GM21390 (cell line): Measurements from ENCODE around the gene ABCC2.
A peak's percentile ranks its signal among the peaks of the same experiment; 100 is the strongest.
"Not testable (repeated sequence)": the region's sequence is repeated elsewhere in the genome, so short reads cannot be mapped to it uniquely, and the experiment has no call there.

Experiments
- ATAC-seq: cut with Tn5 transposase; IDR thresholded peaks from one replicate; pipeline ENCODE4 v1.9.1; 2021; ENCODE audit not compliant: unreplicated experiment

The ABCC2 gene

DNA sequence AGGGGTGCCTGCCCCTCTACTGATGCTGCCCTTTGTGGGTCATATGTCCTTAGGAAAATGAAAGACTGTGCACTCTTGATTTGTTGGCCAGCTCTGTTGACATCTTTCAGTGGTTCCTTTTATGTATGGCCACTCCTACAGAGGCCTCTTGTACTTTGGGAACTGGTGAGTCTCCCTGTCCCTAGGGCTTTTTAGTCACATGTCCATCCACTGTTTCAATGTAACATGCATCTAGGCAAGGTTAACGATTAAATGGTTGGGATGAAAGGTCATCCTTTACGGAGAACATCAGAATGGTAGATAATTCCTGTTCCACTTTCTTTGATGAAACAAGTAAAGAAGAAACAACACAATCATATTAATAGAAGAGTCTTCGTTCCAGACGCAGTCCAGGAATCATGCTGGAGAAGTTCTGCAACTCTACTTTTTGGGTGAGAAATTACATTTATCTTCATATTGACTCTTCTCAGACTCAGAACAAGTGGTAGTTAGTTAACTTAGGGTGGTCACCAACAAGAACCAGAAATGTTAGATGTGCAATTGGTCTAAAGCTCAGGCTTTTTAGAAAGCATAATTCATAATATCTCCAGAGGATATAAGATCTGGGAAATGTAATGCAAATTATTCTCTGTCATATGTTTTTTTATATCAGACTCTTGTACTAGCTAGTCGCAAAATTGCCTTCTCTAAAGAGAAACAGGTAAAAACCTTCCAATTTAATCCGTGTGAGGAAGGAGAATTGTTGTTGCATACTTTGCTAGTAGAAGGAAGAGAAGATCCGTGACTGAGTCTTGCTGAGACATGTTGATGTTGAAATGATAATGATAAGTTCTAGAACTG is at the start of gene ABCC2:
TSS of gene ABCC2 (plus strand) at position 194 of the 840 bp plus-strand sequence. CDS start at position 399, 205 bp downstream.
- ATAC-seq: no peak

DNA sequence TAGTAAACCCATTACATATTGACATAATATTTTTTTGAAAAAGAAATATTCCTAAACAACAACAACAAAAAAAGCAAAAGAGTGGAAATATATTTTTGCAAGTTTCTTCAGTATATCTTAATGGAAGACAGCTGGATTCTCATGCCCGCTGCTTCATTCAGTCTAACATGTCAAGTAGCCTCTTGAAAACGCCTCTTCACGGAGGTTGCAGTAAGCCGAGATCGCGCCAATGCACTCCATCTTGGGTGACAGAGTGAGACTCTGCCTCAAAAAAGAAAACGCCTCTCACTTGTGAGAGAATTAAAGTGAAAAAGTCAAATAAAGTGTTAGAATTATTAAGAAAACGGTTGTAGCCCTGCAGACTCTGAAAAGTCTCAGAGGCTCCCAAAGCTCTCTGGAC is 49.1 kb upstream of the ABCC2 start:
- ATAC-seq: no peak

DNA sequence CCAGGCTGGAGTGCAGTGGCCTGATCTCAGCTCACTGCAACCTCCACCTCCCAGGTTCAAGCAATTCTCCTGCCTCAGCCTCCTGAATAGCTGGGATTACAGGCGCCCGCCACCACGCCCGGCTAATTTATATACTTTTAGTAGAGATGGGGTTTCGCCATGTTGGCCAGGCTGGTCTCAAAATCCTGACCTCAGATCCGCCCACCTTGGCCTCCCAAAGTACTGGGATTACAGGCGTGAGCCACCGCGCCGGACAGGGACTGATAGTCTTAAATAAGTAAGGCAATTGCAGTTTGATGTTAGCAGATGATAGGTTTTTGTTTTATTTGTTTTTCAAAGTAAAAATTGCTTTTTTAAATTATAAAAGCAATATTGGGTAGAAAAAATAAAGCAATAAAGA is 48.3 kb upstream of the ABCC2 start:
- ATAC-seq: not testable (repeated sequence)

DNA sequence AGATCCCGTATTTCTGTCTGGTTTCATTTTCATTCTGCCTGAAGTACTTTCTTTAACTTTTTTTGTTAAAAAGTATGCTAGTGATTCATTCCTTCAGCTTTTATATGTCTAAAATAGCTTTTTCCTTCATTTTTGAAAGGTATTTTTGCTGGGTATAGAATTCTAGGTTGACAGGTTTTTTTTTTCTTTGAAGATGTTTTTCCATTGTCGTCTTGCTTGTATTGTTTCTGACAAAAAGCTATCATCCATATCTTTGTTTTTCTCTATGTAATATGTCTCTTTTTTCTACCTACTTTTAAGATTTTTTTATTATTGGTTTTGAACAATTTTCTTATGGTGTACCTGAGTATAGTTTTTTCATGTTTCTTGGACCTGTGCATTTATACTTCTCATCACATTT is 42.2 kb upstream of the ABCC2 start:
- no peak for ATAC-seq

DNA sequence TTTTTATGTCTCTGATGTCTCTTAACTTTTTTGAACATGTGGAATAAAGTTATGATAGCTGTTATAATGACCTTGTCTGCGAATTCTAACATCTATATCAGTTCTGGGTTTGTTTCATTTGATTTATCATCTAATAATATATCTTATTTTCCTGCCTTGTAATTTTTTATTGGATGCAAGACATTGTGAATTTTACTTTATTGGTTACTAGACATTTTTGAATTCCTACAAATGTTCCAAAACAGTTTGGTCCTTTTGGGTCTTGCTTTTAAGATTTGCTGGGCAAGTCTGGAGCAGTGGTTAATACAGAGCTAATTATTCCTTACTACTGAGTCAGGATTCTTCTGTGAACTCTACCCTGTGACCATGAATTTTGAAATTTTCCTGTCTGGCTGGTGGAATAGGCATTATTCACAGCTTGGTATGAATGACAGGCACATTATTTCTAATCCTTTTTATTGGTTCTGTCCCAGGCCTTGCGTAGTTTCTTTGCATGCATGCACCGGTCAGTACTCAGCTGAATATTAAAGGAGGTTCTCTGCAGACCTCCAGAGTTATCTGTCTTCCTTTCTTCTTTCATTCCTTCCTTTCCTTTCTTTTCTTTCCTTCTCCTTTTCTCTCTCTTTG is 41.4 kb upstream of the ABCC2 start:
- no peak for ATAC-seq

DNA sequence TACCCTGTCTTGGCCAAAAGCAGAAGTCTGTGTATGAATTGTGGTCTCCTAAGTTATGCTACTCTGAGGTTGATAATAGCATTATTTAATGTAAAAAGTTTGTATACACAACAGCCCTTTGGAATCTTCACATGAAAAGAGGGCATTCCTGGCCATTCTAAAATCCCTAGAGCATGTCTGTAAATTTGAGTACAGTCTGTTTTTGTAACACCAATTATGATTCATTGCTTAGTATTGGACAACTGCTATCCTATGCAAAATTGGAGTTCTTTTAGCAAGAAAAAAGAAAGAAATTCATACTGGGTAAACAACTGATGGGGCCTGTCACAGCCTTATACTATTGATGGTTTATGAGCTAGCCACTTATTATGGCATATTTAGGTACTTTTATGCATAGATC is 40.2 kb upstream of the ABCC2 start:
- ATAC-seq: no peak

DNA sequence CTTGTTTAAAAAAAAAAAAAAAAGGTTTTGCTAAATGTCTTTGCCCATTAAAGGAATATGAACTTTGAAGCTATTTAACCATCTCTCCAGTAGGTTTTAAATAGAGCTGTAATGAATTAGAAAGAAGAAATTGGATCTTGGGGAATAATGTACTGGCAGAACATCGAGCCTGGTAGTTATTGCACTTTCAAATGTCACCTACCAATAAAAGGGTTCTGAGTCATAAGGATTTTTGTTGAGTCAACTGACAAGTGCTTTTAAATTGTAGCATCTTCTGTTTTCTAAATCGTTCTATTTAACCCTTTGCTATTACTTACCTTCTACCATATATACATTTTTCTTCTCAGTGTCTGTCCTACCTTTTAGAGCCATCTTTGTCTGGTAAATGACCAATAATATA is 39.7 kb upstream of the ABCC2 start:
- ATAC-seq: no peak

DNA sequence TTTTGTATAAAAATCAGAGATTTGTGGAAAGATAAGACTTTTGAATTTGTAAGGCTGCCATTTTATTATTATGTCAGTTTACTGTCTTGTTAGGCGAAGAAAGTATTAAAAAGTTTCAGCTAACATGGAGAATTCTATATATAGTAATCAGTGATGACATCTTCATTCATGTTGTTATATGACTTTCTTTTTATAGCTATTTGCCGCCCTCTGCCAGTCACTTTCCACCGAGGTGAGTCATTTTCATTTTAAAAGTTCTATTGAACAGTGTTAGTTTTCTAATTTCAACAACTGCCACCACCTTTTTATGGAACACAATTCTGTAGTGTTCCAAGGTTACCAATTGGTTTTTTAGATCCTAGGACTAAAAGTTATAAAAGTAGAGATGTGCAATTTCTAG is 38.6 kb upstream of the ABCC2 start:
- ATAC-seq: no peak

DNA sequence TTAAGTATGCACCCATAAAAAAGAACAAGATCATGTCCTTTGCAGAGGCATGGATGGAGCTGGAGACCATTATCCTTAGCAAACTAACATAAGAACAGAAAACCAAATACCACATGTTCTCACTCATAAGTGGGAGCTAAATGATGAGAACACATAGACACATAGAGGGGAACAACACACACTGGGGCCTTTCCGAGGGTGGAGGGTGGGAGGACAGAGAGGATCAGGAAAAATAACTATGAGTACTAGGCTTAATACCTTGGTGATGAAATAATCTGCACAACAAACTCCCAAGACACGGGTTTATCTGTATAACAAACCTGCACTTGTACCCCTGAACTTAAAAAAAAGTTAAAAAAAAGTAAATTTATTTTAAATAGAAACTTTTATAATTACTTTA is 36.3 kb upstream of the ABCC2 start:
- ATAC-seq: not testable (repeated sequence)

DNA sequence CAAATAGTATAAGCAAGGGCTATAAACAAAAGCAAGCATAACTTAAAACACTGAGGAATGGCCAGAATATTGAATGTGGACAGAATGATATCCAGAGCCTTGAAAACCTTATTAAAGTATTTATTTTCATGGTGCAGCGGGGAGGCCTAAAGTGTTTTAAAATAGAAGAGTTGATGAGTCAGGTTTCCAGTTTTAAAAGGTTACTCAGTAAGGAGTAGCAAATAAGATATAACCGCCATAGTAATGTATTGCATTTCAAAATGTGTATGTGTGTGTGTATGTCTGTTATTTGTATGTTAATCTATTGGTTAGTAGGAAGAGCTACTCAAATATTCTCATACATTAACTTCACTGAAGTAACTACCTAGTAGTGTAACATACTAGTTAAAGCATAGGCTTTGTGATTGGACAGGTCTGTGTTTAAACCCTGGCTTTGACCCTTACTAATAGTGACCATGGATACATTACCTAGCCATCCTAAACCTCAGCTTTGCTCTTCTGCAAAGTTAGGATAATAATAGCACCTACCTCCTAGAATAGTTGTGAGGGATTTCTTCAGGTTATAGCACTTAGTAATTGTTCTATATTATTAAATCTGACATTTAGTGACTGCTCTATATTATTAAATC is 33.5 kb upstream of the ABCC2 start:
- ATAC-seq: no peak

DNA sequence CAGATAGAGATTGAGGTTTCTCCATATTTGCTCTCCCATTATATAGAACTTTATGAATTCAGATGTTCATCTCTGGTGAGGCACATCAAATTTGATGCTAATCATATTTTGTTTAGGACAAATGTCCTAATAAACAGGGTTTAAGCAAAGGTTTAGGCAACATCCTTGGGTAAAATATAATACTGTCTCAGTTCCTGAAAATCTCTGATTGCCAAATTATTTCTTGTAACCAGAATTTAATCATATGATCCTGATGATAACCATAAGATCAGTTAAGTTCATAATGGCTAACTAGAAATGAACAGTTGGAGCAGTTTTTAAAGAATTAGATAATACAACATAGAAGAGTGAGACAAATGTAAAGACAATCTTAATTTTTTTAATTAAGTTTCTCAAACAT is 31.8 kb upstream of the ABCC2 start:
- ATAC-seq: no peak

DNA sequence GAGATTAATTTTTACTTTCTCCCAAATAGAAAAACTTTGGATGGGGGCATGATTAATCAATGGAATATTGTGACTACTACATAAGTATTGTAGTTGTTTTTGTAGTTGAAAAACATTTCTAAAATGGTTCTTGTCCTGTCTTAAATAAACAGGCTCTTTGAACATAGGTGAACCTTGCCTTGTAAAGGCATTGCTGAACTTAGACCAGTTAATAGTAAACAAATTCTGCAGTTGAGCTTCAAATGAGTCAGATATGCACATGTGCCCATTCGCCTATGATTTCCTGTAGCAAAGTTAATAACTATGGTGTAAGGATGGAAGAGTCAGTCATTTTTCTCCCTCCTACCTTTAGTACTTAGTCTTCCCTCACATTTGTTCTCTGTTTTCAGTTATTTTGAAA is 27.8 kb upstream of the ABCC2 start:
- no peak for ATAC-seq

DNA sequence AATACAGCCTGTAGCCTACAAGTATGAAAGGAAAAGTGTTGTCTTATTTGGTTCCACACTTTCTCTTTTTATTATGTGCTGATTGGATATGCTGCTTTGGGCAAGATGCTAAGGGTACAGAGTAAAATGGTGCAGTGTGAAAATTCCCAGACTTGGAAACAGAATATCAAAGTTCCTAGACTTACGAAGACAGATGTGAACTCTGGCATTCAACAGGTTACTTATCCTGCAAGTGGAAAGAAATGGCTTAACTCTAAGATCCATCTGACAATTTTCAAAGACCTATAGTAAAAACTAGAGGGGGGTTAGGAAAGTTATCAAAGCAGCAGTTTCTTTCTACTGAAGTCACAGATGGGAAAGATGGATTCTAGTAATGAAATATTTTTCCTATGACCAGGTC is 26.3 kb upstream of the ABCC2 start:
- no peak for ATAC-seq

DNA sequence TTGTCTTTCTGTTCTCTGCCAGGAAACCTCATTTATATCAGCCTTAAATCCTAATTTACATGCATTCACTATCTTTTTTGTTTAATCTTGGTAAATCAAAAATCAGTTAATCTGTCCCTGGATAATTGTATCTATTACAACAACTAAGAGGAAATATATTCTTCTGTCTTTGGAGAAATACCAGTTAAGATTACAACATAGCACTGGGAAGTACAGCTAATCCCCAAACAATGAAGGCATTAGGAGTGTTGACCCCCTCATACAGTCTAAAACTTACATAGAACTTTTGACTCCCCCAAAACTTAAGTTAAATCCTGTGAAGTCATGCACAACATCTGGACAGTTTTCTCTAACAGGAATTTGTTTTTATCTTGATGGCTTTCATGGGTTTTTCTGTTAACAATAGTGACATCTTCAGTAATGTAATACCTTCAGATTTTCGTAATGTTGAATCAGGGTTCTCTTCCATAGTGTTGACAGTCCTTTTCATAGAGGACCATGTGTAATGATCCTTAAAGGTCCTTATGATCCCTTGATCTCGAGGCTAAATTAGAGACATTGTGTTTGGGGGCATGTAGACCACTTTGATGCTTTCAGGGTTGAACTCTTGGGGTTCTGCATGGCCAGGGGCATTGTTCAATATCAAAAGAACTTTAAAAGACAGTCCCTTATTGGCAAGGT is 24.1 kb upstream of the ABCC2 start:
- ATAC-seq: no peak

DNA sequence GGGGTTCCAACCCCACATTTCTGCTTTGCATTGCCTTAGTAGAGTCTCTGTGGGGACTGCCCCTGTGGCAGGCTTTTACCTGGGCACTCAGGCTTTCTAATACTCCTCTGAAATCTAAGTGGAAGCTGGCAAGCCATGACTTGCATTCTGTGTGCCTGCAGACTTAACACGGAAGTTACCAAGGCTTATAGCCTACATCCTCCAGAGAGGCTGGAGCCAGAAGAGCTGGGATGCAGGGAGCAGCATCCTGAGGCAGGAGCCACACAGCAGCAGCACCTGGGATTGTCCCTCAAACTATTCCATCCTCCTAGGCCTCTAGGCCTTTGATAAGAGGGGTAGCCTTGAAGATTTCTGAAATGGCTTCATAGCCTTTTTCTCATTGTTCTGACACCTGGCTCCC is 22.1 kb upstream of the ABCC2 start:
- ATAC-seq: no peak

DNA sequence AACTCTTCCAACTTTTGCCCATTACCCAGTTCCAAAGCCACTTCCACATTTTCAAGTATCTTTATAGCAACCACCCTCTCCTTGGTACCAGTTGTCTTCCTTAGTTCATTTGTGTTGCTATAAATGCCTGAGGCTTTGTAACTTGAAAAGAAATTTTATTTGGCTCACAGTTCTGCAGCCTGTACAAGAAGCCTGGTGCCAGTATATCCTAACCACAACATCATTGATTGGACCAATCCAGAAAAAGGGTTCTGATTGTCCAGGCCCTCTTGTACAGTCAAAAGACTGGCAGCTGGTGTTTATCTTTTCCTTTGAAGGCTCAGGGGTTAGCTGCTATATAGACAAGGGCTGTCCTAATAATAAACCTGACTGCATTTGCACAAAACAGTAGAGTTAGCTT is 21.1 kb upstream of the ABCC2 start:
- ATAC-seq: no peak

DNA sequence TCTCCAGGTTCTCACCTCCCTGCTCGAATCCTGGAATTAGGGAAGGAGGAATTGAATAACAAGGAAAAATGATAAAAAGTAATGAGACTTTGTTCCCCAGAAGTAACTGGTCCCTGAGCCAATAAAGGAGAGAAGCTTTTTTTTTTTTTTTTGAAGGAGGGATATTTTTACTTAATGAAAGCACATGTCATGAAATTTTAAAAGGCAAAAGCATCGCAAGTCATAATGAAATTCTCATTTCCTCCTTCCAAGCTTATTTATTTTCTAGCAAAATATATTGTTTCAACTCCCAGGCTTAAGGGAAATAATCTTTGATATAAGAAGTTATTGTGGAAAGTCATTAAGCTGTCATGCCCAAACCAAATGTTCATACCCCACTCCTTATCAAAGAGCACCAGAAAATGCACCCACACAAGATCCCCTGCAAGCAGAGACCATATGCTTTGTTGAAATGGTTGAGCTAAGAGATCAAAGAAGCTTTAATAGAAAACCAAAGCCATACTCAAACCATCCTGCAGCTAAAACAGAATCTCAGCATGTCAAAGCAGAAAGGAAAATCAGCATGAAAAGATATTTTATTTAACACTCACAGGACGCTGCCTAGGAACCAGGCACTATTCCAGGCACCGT is 16.7 kb upstream of the ABCC2 start:
- peak; percentile 35 for ATAC-seq

DNA sequence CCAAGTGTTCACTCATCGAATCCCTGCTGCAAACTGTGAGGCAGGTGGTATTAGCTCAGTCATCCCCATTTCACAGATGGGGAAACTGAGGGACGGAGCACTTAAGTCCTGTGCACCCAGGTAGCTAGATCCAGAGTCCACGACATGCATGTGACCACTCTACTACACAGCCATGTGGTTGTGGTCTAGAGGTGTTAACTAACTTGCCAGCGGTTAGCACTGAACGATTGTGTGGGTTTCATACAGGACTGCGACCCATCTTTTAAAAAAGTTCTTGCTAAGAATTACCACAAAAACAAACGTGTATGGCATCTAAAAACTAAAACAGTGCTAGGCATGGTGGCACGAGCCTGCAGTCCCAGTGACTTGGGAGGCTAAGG is 16.1 kb upstream of the ABCC2 start:
- peak; percentile 89 for ATAC-seq

DNA sequence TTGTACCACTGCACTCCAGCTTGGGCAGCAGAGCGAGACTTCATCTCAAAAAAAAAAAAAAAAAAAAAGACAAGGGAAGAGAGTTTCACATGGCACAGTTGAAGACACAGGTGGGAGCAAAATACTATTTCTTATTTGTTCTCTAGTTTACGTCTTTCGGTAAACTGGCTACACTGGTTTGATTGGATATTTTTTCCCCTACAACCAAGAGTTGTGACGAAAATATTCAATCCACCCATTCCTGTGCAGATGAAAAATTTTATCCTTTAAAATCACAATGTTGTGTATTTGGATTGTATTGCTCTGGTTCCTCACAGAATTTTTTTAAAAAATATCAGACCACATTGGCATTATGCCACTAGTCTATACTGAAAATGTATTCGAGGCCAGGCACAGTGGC is 14.5 kb upstream of the ABCC2 start:
- no peak for ATAC-seq

DNA sequence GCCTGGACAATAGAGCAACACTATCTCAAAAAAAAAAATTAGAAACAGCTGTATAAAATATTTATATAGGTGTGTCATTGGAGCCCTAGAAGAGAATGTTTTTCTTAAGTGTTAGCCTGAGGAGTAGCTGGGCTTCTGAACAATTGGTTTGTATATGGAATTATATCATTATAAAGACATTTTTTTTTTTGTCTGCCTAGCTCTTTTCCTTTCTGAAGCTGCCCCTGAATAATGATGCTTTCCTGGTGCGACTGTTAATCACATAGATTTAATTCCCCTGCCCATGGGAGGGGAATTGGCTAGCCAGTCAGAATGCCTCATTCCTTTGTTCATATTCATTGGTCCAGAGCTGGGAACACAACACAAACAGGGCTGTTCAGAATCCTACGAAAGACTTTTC is 13.9 kb upstream of the ABCC2 start:
- no peak for ATAC-seq

DNA sequence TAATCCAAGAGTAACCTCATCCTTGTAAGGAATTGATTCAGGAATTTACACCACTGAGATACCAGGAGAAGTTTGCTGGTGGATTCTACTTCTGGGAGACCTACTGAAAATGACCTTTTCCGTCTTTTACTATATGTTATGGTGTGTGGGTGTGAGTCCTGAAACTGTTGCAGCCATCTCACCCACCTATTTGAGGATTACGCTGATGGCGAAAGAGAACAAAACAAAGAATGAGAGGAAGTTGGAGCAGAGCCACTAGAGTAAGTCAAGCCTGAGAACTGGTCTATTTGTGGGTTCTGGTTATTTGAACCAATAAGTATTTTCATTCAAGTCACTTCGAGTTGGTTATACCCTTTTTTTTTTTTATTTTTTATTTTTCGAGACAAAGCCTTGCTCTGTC is 12.7 kb upstream of the ABCC2 start:
- ATAC-seq: no peak
